H9 (cell line): Measurements from ENCODE around the gene CCNI2. TPM values are rescaled to one million over a fixed set of nuclear protein-coding genes. Genes with fewer than 3 reads are reported as not detected.

Experiments used
- DNase-seq: peaks from one replicate; pipeline ENCODE4 v3.0.0-alpha.2; 2017
- H2AFZ ChIP-seq: one replicate; pipeline ENCODE4 v1.6.1; 2013; ENCODE audit warnings: mild to moderate bottlenecking, low read length, control low read depth, moderate library complexity
- H2AK5ac ChIP-seq: 2 replicates; pipeline ENCODE4 v1.6.1; 2013; ENCODE audit warnings: low read length, control low read depth, mixed read lengths; ENCODE audit not compliant: insufficient read length
- H2BK120ac ChIP-seq: one replicate; pipeline ENCODE4 v1.6.1; 2013; ENCODE audit warnings: low read depth, mild to moderate bottlenecking, low read length, control low read depth, inconsistent platforms; ENCODE audit not compliant: poor library complexity, severe bottlenecking
- H2BK12ac ChIP-seq: 2 replicates; pipeline ENCODE4 v1.6.1; 2013; ENCODE audit warnings: low read length, control low read depth, mixed read lengths, low read depth; ENCODE audit not compliant: insufficient read length
- H2BK15ac ChIP-seq: 2 replicates; pipeline ENCODE4 v1.6.1; 2013; ENCODE audit warnings: low read depth, low read length, control low read depth
- H2BK20ac ChIP-seq: one replicate; pipeline ENCODE4 v1.6.1; 2013; ENCODE audit warnings: low read depth, mild to moderate bottlenecking, low read length, control low read depth, inconsistent platforms; ENCODE audit not compliant: poor library complexity, severe bottlenecking
- H2BK5ac ChIP-seq: 2 replicates; pipeline ENCODE4 v1.6.1; 2013; ENCODE audit warnings: low read length, control low read depth, mixed read lengths; ENCODE audit not compliant: insufficient read length
- H3K14ac ChIP-seq: 2 replicates; pipeline ENCODE4 v1.6.1; 2013; ENCODE audit warnings: low read length, control low read depth; ENCODE audit not compliant: insufficient read depth
- H3K18ac ChIP-seq: 2 replicates; pipeline ENCODE4 v1.6.1; 2013; ENCODE audit warnings: low read depth, mild to moderate bottlenecking, mixed read lengths, low read length, control low read depth; ENCODE audit not compliant: insufficient read length
- H3K23ac ChIP-seq: 2 replicates; pipeline ENCODE4 v1.6.1; 2013; ENCODE audit warnings: low read length, control low read depth, mixed read lengths, low read depth; ENCODE audit not compliant: insufficient read length
- H3K23me2 ChIP-seq: 2 replicates; pipeline ENCODE4 v1.6.1; 2013; ENCODE audit warnings: low read depth, mild to moderate bottlenecking, mixed read lengths, low read length, control low read depth; ENCODE audit not compliant: insufficient read length, poor library complexity, severe bottlenecking
- H3K27ac ChIP-seq: 2 replicates; pipeline ENCODE4 v1.5.1; 2013; ENCODE audit warnings: low read length, control low read depth, mixed read lengths, low read depth; ENCODE audit not compliant: insufficient read length
- H3K27me3 ChIP-seq: 2 replicates; pipeline ENCODE4 v1.6.1; 2013; ENCODE audit warnings: low read length, control low read depth, inconsistent platforms; ENCODE audit not compliant: insufficient read depth
- H3K4ac ChIP-seq: 2 replicates; pipeline ENCODE4 v1.6.1; 2013; ENCODE audit warnings: low read depth, mild to moderate bottlenecking, control low read depth, inconsistent platforms, low read length, moderate library complexity
- H3K4me1 ChIP-seq: 2 replicates; pipeline ENCODE4 v1.6.1; 2013; ENCODE audit warnings: low read length, control low read depth, inconsistent platforms; ENCODE audit not compliant: insufficient read depth
- H3K4me2 ChIP-seq: 2 replicates; pipeline ENCODE4 v1.6.1; 2013; ENCODE audit warnings: low read length, control low read depth, mixed read lengths; ENCODE audit not compliant: insufficient read length, insufficient read depth
- H3K56ac ChIP-seq: 2 replicates; pipeline ENCODE4 v1.6.1; 2013; ENCODE audit warnings: low read depth, mild to moderate bottlenecking, mixed read lengths, low read length, control low read depth; ENCODE audit not compliant: insufficient read length
- H3K79me1 ChIP-seq: 2 replicates; pipeline ENCODE4 v1.6.1; 2013; ENCODE audit warnings: low read depth, mild to moderate bottlenecking, moderate library complexity, low read length, control low read depth, inconsistent platforms; ENCODE audit not compliant: insufficient read depth, poor library complexity, severe bottlenecking
- H3K79me2 ChIP-seq: 2 replicates; pipeline ENCODE4 v1.6.1; 2013; ENCODE audit warnings: low read length, control low read depth, inconsistent platforms; ENCODE audit not compliant: insufficient read depth
- H3K9ac ChIP-seq: 2 replicates; pipeline ENCODE4 v1.6.1; 2013; ENCODE audit warnings: low read length, control low read depth, mixed read lengths; ENCODE audit not compliant: insufficient read length; ENCODE audit errors: extremely low read depth
- H3K9me3 ChIP-seq: one replicate; pipeline ENCODE4 v1.6.1; 2013; ENCODE audit warnings: low read depth, low read length, inconsistent platforms; ENCODE audit not compliant: control insufficient read depth
- H3T11ph ChIP-seq: one replicate; pipeline ENCODE4 v1.6.1; 2013; ENCODE audit warnings: mild to moderate bottlenecking, low read length, control low read depth, inconsistent platforms
- H4K20me1 ChIP-seq: one replicate; pipeline ENCODE4 v1.6.1; 2013; ENCODE audit not compliant: control insufficient read depth, insufficient read length, insufficient read depth
- H4K5ac ChIP-seq: 2 replicates; pipeline ENCODE4 v1.6.1; 2013; ENCODE audit warnings: low read depth, mild to moderate bottlenecking, mixed read lengths, low read length, control low read depth; ENCODE audit not compliant: insufficient read length
- H4K8ac ChIP-seq: replicated peaks from 2 replicates; pipeline ENCODE4 v1.6.1; 2013; ENCODE audit warnings: low read length, control low read depth, mixed read lengths, low read depth; ENCODE audit not compliant: insufficient read length
- H4K91ac ChIP-seq: 2 replicates; pipeline ENCODE4 v1.6.1; 2013; ENCODE audit warnings: low read depth, mild to moderate bottlenecking, moderate library complexity, mixed read lengths, low read length, control low read depth; ENCODE audit not compliant: insufficient read length
- H3K27ac Mint-ChIP-seq, 3 experiments: 2 replicates in 2 of 3; 3 replicates in 1 of 3; pipeline ENCODE4 v1.8.0; 2020 to 2021; ENCODE audit warnings: mixed read lengths in 3 of 3, mild to moderate bottlenecking in 1 of 3, moderate library complexity in 1 of 3
- H3K27me3 Mint-ChIP-seq: 2 replicates; pipeline ENCODE4 v1.8.0; 2021; ENCODE audit warnings: low read depth, mild to moderate bottlenecking, moderate library complexity, mixed read lengths
- H3K36me3 Mint-ChIP-seq, 3 experiments: 2 replicates in 2 of 3; 3 replicates in 1 of 3; pipeline ENCODE4 v1.8.0; 2020 to 2021; ENCODE audit warnings: low read depth in 3 of 3, mixed read lengths in 3 of 3; ENCODE audit not compliant: insufficient read depth in 1 of 3
- H3K4me1 Mint-ChIP-seq, 2 experiments: 2 replicates each; pipeline ENCODE4 v1.8.0; 2020; ENCODE audit warnings: mixed read lengths in 2 of 2
- H3K4me3 Mint-ChIP-seq, 2 experiments: 2 replicates in 1 of 2; 3 replicates in 1 of 2; pipeline ENCODE4 v1.8.0; 2020 to 2021; ENCODE audit warnings: mild to moderate bottlenecking in 2 of 2, mixed read lengths in 2 of 2, moderate library complexity in 1 of 2
- H3K9me3 Mint-ChIP-seq, 2 experiments: 2 replicates in 1 of 2; 3 replicates in 1 of 2; pipeline ENCODE4 v1.8.0; 2020; ENCODE audit warnings: mild to moderate bottlenecking in 2 of 2, mixed read lengths in 2 of 2, moderate library complexity in 1 of 2
- WGBS: extraction: QIAGEN DNeasy Blood & Tissue Kit; methylation state at CpG from one replicate; pipeline ENCODE4 v1.1.7; 2013; ENCODE audit warnings: missing lambda C conversion rate, low lambda C conversion rate, mixed read lengths; ENCODE audit not compliant: insufficient read length; ENCODE audit errors: extremely low coverage; 5-methylcytosine and 5-hydroxymethylcytosine counted together
- total RNA-seq: library from RNA; stranded (reverse); gene quantifications from 2 replicates; pipeline ENCODE4 v1.2.1, GENCODE V29; 2021
- TF ChIP-seq, protein P1 (sequence below): fragments of 200-600 bp; sonication (generic); conservative IDR thresholded peaks from 3 replicates; pipeline ENCODE4 v1.8.0; 2021; ENCODE audit warnings: antibody characterized with exemption, mild to moderate bottlenecking

Gene CCNI2
- total RNA-seq, 1 experiment from 2014 or later, result 0.57 TPM

DNA sequence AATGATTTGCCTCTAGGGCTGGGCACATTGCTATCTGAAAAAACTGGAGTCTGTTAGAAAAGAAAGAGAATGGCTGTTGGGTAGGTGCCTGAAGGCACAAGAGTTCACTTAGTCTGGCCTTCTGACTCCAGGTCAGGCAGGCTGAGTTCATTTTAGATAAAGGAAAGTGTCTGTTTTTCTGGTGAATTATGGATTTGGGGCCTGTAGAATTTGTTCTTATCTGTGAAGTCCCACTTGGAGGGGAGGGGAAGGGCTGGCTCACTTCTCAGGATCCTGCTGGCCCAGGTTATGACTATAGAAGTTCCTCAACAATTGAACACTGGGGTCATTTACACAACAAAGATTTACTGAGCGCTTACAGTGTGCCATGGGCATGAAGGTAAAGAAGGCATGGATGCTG, 41.3 kb downstream of the CCNI2 start:
- H3K9me3 Mint-ChIP-seq, result no peaks in the 10 kb centered on the region
- Histone ChIP-seq H2BK12ac (no peak overlapping the region), H2BK20ac (no peak overlapping the region), H2AK5ac (no peak overlapping the region), H2AFZ (no peak overlapping the region), H3K27ac (no peak overlapping the region), H3K23me2 (no peaks in the 10 kb centered on the region), H3K9me3 (no peaks in the 10 kb centered on the region), H3K27me3 (no peaks in the 10 kb centered on the region), H4K5ac (no peak overlapping the region), H3K56ac (no peak overlapping the region), H3K79me2 (no peaks in the 10 kb centered on the region), H3K9ac (no peak overlapping the region), H3K4ac (no peak overlapping the region), H3T11ph (no peak overlapping the region), H3K79me1 (no peaks in the 10 kb centered on the region), H3K4me2 (no peak overlapping the region), H2BK15ac (no peak overlapping the region), H3K18ac (no peak overlapping the region), H3K4me1 (no peaks in the 10 kb centered on the region), H2BK5ac (no peak overlapping the region), H3K23ac (no peak overlapping the region), H2BK120ac (no peak overlapping the region), H4K8ac (no peak overlapping the region), H4K91ac (no peak overlapping the region), H4K20me1 (no peaks in the 10 kb centered on the region), H3K14ac (no peak overlapping the region)
- peaks cover 11 to 15% of the 10 kb centered on the region in 2 experiments for H3K4me1 Mint-ChIP-seq
- no peaks in the 10 kb centered on the region; a peak in 1 of 7 replicates for H3K36me3 Mint-ChIP-seq
- WGBS, result no CpG with 5 or more reads among the region's 1 CpG
- TF ChIP-seq, protein P1, sequence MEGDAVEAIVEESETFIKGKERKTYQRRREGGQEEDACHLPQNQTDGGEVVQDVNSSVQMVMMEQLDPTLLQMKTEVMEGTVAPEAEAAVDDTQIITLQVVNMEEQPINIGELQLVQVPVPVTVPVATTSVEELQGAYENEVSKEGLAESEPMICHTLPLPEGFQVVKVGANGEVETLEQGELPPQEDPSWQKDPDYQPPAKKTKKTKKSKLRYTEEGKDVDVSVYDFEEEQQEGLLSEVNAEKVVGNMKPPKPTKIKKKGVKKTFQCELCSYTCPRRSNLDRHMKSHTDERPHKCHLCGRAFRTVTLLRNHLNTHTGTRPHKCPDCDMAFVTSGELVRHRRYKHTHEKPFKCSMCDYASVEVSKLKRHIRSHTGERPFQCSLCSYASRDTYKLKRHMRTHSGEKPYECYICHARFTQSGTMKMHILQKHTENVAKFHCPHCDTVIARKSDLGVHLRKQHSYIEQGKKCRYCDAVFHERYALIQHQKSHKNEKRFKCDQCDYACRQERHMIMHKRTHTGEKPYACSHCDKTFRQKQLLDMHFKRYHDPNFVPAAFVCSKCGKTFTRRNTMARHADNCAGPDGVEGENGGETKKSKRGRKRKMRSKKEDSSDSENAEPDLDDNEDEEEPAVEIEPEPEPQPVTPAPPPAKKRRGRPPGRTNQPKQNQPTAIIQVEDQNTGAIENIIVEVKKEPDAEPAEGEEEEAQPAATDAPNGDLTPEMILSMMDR, result no peak
- DNase-seq, result no peak
- H3K27me3 Mint-ChIP-seq, result peaks cover 23% of the 10 kb centered on the region
- no peak overlapping the region for H3K4me3 Mint-ChIP-seq
- no peak overlapping the region for H3K27ac Mint-ChIP-seq
